ENCODE measurements around the gene SPEN. TPM values are rescaled to one million over a fixed set of nuclear protein-coding genes. Genes with fewer than 3 reads are reported as not detected.

The SPEN gene
- total and polyA plus RNA-seq, 10 of the 15 experiments (the other 5 are each of a cell fraction or from before 2014, with no cell fraction given) = 5.2 to 58.7 (median 20.1) TPM

DNA sequence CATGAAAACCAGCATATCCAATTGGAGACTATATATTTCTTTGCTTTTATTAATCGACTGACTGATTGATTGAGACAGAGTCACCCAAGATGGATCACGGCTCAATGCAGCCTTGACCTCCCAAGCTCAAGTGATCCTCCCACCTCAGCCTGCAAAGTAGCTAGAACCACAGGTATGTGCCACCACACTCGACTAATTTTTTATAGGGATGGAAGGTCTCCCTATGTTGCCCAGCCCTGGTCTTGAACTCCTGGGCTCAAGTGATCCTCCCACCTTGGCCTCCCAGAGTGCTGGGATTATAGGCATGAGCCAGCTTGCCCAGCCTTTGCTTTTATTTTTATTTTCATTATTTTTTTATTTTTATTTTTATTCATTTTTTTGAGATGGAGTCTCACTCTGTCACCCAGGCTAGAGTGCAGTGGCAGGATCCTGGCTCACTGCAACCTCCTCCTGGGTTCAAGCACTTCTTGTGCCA, 5.4 kb downstream of the SPEN start (continued):
- TF ChIP-seq STAT1 (conservative IDR thresholded peaks at IDR 0.05) (no peak), TARDBP (IDR thresholded peaks at IDR 0.05; ENCODE audit: borderline replicate concordance) (no peak), CREB1 (IDR thresholded peaks at IDR 0.05; ENCODE audit: low read depth) (no peak), WRNIP1 (IDR thresholded peaks at IDR 0.05; ENCODE audit: borderline replicate concordance, low read depth, low read length) (no peak), ASH2L (IDR thresholded peaks at IDR 0.05; ENCODE audit: borderline replicate concordance, low read depth) (no peak), MLLT1 (IDR thresholded peaks at IDR 0.05) (no peak)

DNA sequence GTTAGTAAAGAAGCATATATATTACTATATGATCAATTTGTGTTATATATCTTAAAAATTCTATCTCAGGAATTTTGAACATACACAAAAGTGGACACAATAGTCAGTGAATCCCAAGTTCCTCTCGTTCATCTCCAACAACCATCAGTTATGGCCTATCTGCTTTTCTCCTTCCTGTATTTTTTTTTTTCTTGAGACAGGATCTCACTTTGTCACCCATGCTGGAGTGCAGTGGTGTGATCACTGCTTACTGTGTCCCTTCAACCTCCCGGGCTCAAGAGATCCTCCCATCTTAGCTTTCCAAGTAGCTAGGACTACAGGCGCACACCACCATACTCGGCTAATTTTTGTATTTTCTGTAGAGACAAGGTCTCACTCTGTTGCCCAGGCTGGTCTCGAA, 9.4 kb downstream of the SPEN start:
- Histone ChIP-seq H3K36me3 (ENCODE audit: control insufficient read depth in 2 of 2, insufficient read depth in 2 of 2, low read length in 1 of 2) (no peaks in the 10 kb centered on the region), H3K27me3 (replicated peaks in 1 of 2; ENCODE audit: control insufficient read depth in 2 of 2, insufficient read depth in 2 of 2, low read length in 1 of 2) (no peaks in the 10 kb centered on the region), H3K4me1 (ENCODE audit: control insufficient read depth, insufficient read depth, low read length) (peaks cover 8% of the 10 kb centered on the region), H3K9ac (ENCODE audit: control insufficient read depth, insufficient read depth, low read length) (no peak overlapping the region), H3K79me2 (ENCODE audit: control insufficient read depth, insufficient read depth, low read length) (peaks cover 85% of the 10 kb centered on the region), H4K20me1 (ENCODE audit: control insufficient read depth, insufficient read depth) (no peaks in the 10 kb centered on the region; the same call in none of the 2 replicates), H2AFZ (ENCODE audit: control insufficient read depth, low read depth, low read length) (no peak overlapping the region), H3K4me2 (ENCODE audit: control insufficient read depth, insufficient read depth) (no peak overlapping the region), H3K4me3 (no peak overlapping the region), H3K9me3 (replicated peaks; ENCODE audit: control insufficient read depth, insufficient read depth, low read length) (no peaks in the 10 kb centered on the region), H3K27ac (ENCODE audit: control insufficient read depth, insufficient read depth) (no peak overlapping the region)
- ATAC-seq = no peak
- ChIA-PET POLR2A (interaction anchor here (0.6 to 1.0 kb wide), 6 partner anchors 9 to 48 kb away, joined by 3 to 5 read pairs (median 4); partner anchors contain the start of gene SPEN), RAD21 (ENCODE audit: unreplicated experiment) (interaction anchor here (1.0 kb wide), 1 partner anchor 65 kb away, joined by 3 read pairs; no protein-coding TSS in a partner anchor), SMC1A (ENCODE audit: uncharacterized antibody, unreplicated experiment) (interaction anchor here (1.2 to 1.4 kb wide), 2 partner anchors 18 to 49 kb away, joined by 3 read pairs; no protein-coding TSS in a partner anchor), CTCF (interaction anchor here (1.3 kb wide), 1 partner anchor 9 kb away, joined by 3 read pairs; no protein-coding TSS in a partner anchor)
- DNase-seq (ENCODE audit: low read depth, low spot score) = no peak
- WGBS (ENCODE audit: insufficient coverage, insufficient replicate concordance, low lambda C conversion rate, missing lambda C conversion rate) = 99% methylated on average over 5 of the region's 5 CpGs
- intact Hi-C loops (cut with micrococcal nuclease; ENCODE audit: unreplicated experiment) = no loop called here
- no TSS peak for BruUV-seq (replicated peaks)
- TF ChIP-seq, protein P1, sequence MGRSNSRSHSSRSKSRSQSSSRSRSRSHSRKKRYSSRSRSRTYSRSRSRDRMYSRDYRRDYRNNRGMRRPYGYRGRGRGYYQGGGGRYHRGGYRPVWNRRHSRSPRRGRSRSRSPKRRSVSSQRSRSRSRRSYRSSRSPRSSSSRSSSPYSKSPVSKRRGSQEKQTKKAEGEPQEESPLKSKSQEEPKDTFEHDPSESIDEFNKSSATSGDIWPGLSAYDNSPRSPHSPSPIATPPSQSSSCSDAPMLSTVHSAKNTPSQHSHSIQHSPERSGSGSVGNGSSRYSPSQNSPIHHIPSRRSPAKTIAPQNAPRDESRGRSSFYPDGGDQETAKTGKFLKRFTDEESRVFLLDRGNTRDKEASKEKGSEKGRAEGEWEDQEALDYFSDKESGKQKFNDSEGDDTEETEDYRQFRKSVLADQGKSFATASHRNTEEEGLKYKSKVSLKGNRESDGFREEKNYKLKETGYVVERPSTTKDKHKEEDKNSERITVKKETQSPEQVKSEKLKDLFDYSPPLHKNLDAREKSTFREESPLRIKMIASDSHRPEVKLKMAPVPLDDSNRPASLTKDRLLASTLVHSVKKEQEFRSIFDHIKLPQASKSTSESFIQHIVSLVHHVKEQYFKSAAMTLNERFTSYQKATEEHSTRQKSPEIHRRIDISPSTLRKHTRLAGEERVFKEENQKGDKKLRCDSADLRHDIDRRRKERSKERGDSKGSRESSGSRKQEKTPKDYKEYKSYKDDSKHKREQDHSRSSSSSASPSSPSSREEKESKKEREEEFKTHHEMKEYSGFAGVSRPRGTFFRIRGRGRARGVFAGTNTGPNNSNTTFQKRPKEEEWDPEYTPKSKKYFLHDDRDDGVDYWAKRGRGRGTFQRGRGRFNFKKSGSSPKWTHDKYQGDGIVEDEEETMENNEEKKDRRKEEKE (IDR thresholded peaks at IDR 0.05) = no peak
- TF ChIP-seq KDM1A (IDR thresholded peaks at IDR 0.05; ENCODE audit: borderline replicate concordance) = no peak
- TF ChIP-seq ELK1 (IDR thresholded peaks at IDR 0.05; ENCODE audit: low read depth, low read length) = no peak
- no peak for TF ChIP-seq CHD2 (IDR thresholded peaks at IDR 0.05; ENCODE audit: borderline replicate concordance, low read depth, low read length)
- TF ChIP-seq SMAD1 (IDR thresholded peaks at IDR 0.05; ENCODE audit: low read depth, partially characterized antibody) = no peak
- no peak for FAIRE-seq
- in situ Hi-C loops (cut with MboI) = no loop called here
